Heart left ventricle (tissue), 16 donors: Measurements from ENCODE around the gene MYBBP1A. TPM values are rescaled to one million over a fixed set of nuclear protein-coding genes. Genes with fewer than 3 reads are reported as not detected.

Experiments
- ATAC-seq, 4 donors: fragments of 200-7000 bp; cut with Tn5 transposase; one replicate each; pipeline ENCODE4 v1.9.1; 2020 to 2022; ENCODE audit warnings: moderate library complexity in 4 of 4, mild to moderate bottlenecking in 3 of 4, moderate number of reproducible peaks in 1 of 4
- DNase-seq, 5 donors: peaks; one replicate each; pipeline ENCODE4 v3.0.0-alpha.2; 2020
- H3K27ac ChIP-seq, 12 donors: fragments of 200-600 bp; sonication (generic) in 4 of 12; one replicate each; pipeline versions ENCODE4 v1.5.0 to v1.8.0; 2016 to 2022; ENCODE audit warnings: mild to moderate bottlenecking in 2 of 12
- H3K27me3 ChIP-seq, 9 donors: fragments of 200-600 bp; sonication (generic) in 2 of 9; one replicate each; pipeline versions ENCODE4 v1.5.1 to v1.8.0; 2016 to 2022; ENCODE audit warnings: mild to moderate bottlenecking in 3 of 9
- H3K36me3 ChIP-seq, 9 donors: fragments of 200-600 bp; sonication (generic) in 2 of 9; one replicate each; pipeline versions ENCODE4 v1.5.0 to v1.8.0; 2018 to 2022; ENCODE audit warnings: mild to moderate bottlenecking in 2 of 9
- H3K4me1 ChIP-seq, 12 donors: fragments of 200-600 bp; sonication (generic) in 4 of 12; one replicate each; pipeline versions ENCODE4 v1.5.0 to v1.8.0; 2016 to 2022; ENCODE audit warnings: mild to moderate bottlenecking in 3 of 12
- H3K4me3 ChIP-seq, 12 donors: fragments of 200-600 bp; sonication (generic) in 4 of 12; one replicate each; pipeline versions ENCODE4 v1.5.0 to v1.8.0; 2017 to 2022; ENCODE audit warnings: mild to moderate bottlenecking in 9 of 12, moderate library complexity in 4 of 12
- H3K9me3 ChIP-seq, 12 donors: fragments of 200-600 bp; sonication (generic) in 4 of 12; one replicate each; pipeline versions ENCODE4 v1.5.0 to v1.8.0; 2016 to 2022; ENCODE audit warnings: mild to moderate bottlenecking in 1 of 12
- CTCF ChIP-seq, 12 donors: fragments of 200-600 bp; sonication (generic) in 4 of 12; IDR thresholded peaks; one replicate each; pipeline versions ENCODE4 v1.5.0 to v1.8.0; 2018 to 2022; ENCODE audit warnings: antibody characterized with exemption in 12 of 12, mild to moderate bottlenecking in 5 of 12
- POLR2A ChIP-seq, 2 donors: fragments of 450-650 bp; IDR thresholded peaks; one replicate each; pipeline ENCODE4 v1.6.1; 2017; ENCODE audit warnings: antibody characterized with exemption in 2 of 2, mild to moderate bottlenecking in 2 of 2, moderate library complexity in 2 of 2
- WGBS, 4 donors: extraction: QIAGEN DNeasy Blood & Tissue Kit in 2 of 4; methylation state at CpG; one replicate each; pipeline versions ENCODE4 v1.1.5 to v1.1.7; 2013 to 2018; 5-methylcytosine and 5-hydroxymethylcytosine counted together
- intact Hi-C, 10 donors: fragments of 100-400 bp; cut with DNase I; formaldehyde crosslinking; loops; one replicate each; pipeline versions ENCODE4 v1.11.1 to v1.14.2; 2022
- polyA plus RNA-seq, 2 donors: library from polyadenylated mRNA; stranded (reverse); fragments of 200-250 nt; gene quantifications; one replicate each; pipeline ENCODE4 v1.2.3, GENCODE V29; 2013
- total RNA-seq, 9 donors: library from RNA; depleted of rRNA in 2 of 9; stranded (reverse); fragments of >200 nt in 2 of 9; fragmentation: NEBNext Ultra II Directional in 3 of 9; extraction: Animal tissue kit (Norgen Biotek cat#: 25700) in 3 of 9; gene quantifications; one replicate each; pipeline versions ENCODE4 v1.1.0 to v1.2.4, GENCODE V29; 2016 to 2023
- donor health status: ischemic (EF 13 %, LVEDD 7.1; RV severe dilation, severe dysfunction).
- donor health status: healthy with polysubstance abuse.
- donor health status: DM: no; HTN: yes; CAD: no.
- donor health status: DM: no; HTN: no; CAD: no.
- donor health status: ischemic (EF 25% LVEDD 6.9; RV normal size, moderate dysfunction).
- donor health status: ischemic (EF 25% LVEDD 5.7; RV mildly dilated, moderate dysfunction).
- donor health status: healthy.
- donor health status: DM: yes; HTN: yes; CAD: no.
- donor health status: ischemic (EF 35%, LVEDD 5.7; RV mildly dilated, moderate dysfunction).
- donor health status: nonischemic (EF 11% LVEDD 7.7; RV severe dilation, severe dysfunction).
- donor health status: DM: yes; HTN: yes; CAD: no.
- donor health status: PGD.
- donor health status: ischemic (EF 29% LVEDD 5.4; RV normal size, mild dysfunction).
- donor health status: nonischemic (EF 23%, LVEDD 6.1; RV moderate dilation, normal function).

The MYBBP1A gene
- total and polyA plus RNA-seq, 11 donors = 15.5 to 34.8 (median 24.4) TPM

DNA sequence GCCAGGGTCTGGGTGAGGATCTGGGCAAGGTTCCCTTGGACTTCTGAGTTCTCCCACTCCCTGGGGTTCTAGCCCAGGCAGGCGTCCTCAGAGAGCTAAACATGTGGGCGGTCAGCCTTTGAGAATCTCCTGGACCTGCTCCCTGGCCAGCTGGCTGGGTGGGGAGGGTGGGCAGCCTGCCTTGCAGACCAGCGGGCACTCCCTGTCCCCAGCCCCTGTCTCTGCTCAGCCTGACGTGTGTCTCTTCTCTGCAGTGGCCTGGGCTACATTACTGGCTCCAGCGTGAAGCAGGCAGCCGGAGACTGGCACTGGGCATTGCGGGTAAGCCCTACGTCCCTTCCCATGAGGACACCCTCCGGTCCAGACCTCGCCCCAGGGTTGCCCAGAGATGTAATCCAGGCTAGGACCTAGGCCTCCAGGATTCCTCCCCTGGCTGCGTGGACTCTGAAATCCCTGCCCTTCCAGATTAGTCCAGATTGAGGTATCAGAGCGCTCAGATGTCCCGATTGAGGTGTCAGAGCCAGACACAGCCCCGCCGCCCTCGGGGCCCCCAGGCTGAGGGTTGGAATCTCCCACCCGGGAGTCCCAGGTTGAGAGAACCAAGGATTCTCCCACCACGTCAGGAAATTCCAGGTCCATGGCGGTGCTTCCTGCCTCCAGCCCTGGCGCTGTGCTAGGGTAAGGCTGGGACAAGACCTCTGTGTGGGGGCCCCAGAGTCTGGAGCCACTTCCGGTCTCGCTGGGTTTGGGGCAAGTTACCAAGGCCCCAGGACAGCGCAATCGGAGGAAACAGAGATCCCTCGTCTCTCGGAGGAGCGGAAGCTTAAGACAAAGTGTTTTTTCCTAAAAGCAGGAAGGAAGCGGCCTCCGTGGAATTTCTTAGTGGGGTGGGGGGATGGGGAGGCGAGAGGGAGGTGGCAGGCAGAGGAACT, 24.1 kb downstream of the MYBBP1A start:
- peak in 3 of 5 donors; percentile 64 to 70 (median 68) for DNase-seq
- no peaks in the 10 kb centered on the region for H3K36me3 ChIP-seq
- TF ChIP-seq CTCF (IDR thresholded peaks at IDR 0.05) (peak in 1 of 12 donors; percentile 6), POLR2A (IDR thresholded peaks at IDR 0.05) (no peak)
- WGBS, 4 donors = 48 to 62% (median 56%) methylated on average over 24 to 30 of the region's 30 CpGs
- H3K9me3 ChIP-seq = no peaks in the 10 kb centered on the region
- ATAC-seq = peak; percentile 21 to 80 (median 38)
- H3K4me3 ChIP-seq = peak overlapping the region in 1 of 12 donors; percentile 0
- no peaks in the 10 kb centered on the region for H3K27me3 ChIP-seq
- intact Hi-C loops = no loop called here
- peaks cover 20 to 84% (median 50%) of the 10 kb centered on the region in 12 donors for H3K4me1 ChIP-seq
- H3K27ac ChIP-seq = peak overlapping the region; percentile 52 to 90 (median 77)

DNA sequence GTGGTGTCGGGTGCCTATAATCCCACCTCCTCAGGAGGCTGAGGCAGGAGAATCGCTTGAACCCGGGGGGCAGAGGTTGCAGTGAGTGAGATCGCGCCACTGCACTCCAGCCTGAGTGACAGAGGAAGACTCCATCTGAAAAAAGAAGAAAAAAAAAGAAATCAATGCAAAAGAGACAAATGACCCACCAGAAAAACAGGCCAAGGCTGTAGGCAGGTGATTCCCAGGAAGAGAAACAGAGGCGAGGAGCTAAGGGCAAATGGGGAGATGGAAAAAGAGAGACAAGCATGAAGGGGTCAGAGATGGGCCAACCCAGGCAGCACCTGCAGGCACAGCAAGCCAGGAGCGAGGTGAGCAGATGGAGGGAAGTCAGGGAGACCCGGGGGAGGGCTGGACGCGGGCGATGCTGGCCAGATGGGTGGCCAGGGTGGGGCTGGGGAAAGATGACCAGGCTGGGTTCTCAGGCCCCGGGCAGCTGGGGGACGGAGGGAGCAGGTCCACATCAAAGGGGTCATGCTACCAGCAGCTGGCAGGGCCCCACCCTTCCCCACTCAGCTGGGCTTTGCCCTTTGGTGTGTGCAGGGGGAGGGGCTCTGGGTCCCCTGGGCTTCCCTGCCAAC, 25.5 kb downstream of the MYBBP1A start:
- no peak for ATAC-seq
- peak overlapping the region in 11 of 12 donors; percentile 52 to 90 (median 79) for H3K27ac ChIP-seq
- intact Hi-C loops = no loop called here
- 77 to 90% (median 84%) methylated on average over 12 to 13 of the region's 13 CpGs for WGBS, 4 donors
- H3K27me3 ChIP-seq = no peaks in the 10 kb centered on the region
- H3K9me3 ChIP-seq = no peaks in the 10 kb centered on the region
- TF ChIP-seq CTCF (IDR thresholded peaks at IDR 0.05) (no peak), POLR2A (IDR thresholded peaks at IDR 0.05) (no peak)
- peaks cover 13 to 72% (median 43%) of the 10 kb centered on the region in 12 donors for H3K4me1 ChIP-seq
- H3K36me3 ChIP-seq = peaks cover 0 to 11% (median 0%) of the 10 kb centered on the region in 9 donors
- no peak overlapping the region for H3K4me3 ChIP-seq
- no peak for DNase-seq

DNA sequence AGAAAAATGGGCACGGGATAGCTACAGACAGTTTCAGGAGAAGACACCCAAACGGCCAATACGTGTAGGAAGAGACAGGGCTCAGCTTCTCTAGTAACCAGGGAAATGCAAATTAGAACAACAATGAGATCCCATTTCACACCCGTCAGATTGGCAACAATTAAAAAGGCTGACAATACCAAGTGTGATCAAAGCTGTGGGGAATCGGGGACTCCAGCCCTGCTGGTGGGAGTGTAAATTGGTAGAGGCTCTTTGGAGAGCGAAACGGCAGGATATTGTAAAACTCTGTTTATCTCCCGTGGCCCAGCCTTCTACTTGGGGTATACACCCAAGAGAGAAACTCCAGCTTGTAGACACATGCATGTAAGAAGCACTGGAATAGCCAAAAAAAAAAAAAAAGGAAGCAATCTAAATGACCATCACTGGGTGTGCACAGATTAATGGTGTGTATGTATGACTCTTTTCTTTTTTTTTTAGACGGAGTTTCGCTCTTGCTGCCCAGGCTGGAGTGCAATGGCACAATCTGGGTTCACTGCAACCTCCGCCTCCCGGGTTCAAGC, 27.5 kb downstream of the MYBBP1A start:
- no peak overlapping the region for H3K27ac ChIP-seq
- H3K4me3 ChIP-seq = no peak overlapping the region
- H3K27me3 ChIP-seq = no peaks in the 10 kb centered on the region
- H3K4me1 ChIP-seq = peaks cover 11 to 64% (median 33%) of the 10 kb centered on the region in 12 donors
- intact Hi-C loops = no loop called here
- ATAC-seq (no peak), DNase-seq (no peak)
- H3K9me3 ChIP-seq = no peaks in the 10 kb centered on the region
- WGBS, 4 donors = 65 to 80% (median 78%) methylated on average over 12 of the region's 12 CpGs
- peaks cover 0 to 11% (median 0%) of the 10 kb centered on the region in 9 donors for H3K36me3 ChIP-seq
- TF ChIP-seq POLR2A (IDR thresholded peaks at IDR 0.05) (no peak), CTCF (IDR thresholded peaks at IDR 0.05) (no peak)

DNA sequence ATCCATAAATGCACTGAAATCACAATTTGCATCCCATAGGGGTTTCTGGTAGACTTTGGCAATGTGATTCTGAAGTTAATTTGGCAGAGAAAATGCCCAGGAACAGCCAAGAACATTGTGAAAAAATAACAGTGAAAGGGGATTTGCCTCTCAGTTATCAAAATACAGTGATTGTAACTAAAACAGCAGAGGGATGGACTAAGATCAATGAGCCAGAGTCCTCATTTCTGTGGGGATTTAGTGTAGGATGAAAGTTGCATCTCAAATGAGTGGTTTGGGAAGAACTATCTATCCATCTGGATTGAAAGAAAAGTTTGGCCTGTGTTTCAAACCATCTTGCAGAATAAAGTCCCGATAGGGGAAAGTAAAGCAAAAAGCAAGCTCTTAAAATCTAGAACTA, 28.1 kb downstream of the MYBBP1A start:
- no peak for TF ChIP-seq POLR2A (IDR thresholded peaks at IDR 0.05)
- TF ChIP-seq CTCF (IDR thresholded peaks at IDR 0.05) = no peak
- intact Hi-C loops = no loop called here
- no peak overlapping the region for H3K27ac ChIP-seq
- WGBS, 4 donors = 69 to 83% (median 78%) methylated on average over 1 of the region's 1 CpG
- no peak overlapping the region for H3K4me3 ChIP-seq
- no peak for ATAC-seq
- peaks cover 11 to 64% (median 36%) of the 10 kb centered on the region in 12 donors for H3K4me1 ChIP-seq
- DNase-seq = no peak
- no peaks in the 10 kb centered on the region for H3K9me3 ChIP-seq
- H3K27me3 ChIP-seq = no peaks in the 10 kb centered on the region
- H3K36me3 ChIP-seq = peaks cover 0 to 11% (median 0%) of the 10 kb centered on the region in 9 donors
